Neural cell (in vitro differentiated cells): ENCODE results near the gene TUBG1. TPM values are rescaled to one million over a fixed set of nuclear protein-coding genes. Genes with fewer than 3 reads are reported as not detected.

Experiments used
- H2AFZ ChIP-seq: fragments of 200-600, 300-800 bp; sonication (generic), shearing (Covaris generic); 2 replicates; pipeline ENCODE4 v1.6.0; 2014; ENCODE audit warnings: low read depth, mild to moderate bottlenecking, antibody characterized with exemption, low read length, moderate library complexity
- H3F3A ChIP-seq: fragments of 200-600 bp; shearing (Covaris generic); 2 replicates; pipeline ENCODE4 v1.6.1; 2016; ENCODE audit warnings: mild to moderate bottlenecking, moderate library complexity, mixed read lengths, antibody characterized with exemption, low read length; ENCODE audit not compliant: insufficient read depth, poor library complexity, severe bottlenecking
- H3K27ac ChIP-seq: fragments of 200-600, 300-800 bp; sonication (generic), shearing (Covaris generic); 2 replicates; pipeline ENCODE4 v1.5.1; 2014; ENCODE audit warnings: mild to moderate bottlenecking, low read length, moderate library complexity
- H3K27me3 ChIP-seq: fragments of 300-800, 200-600 bp; sonication (generic), shearing (Covaris generic); 2 replicates; pipeline ENCODE4 v1.6.0; 2014; ENCODE audit warnings: mild to moderate bottlenecking, low read depth, low read length, moderate library complexity; ENCODE audit not compliant: insufficient read depth
- H3K36me3 ChIP-seq: fragments of 300-800, 200-600 bp; sonication (generic), shearing (Covaris generic); 2 replicates; pipeline ENCODE4 v1.5.1; 2014; ENCODE audit warnings: mild to moderate bottlenecking, antibody characterized with exemption, low read length, moderate library complexity; ENCODE audit not compliant: insufficient read depth
- H3K4me2 ChIP-seq: fragments of 300-800, 200-600 bp; sonication (generic), shearing (Covaris generic); 2 replicates; pipeline ENCODE4 v1.6.0; 2014; ENCODE audit warnings: mild to moderate bottlenecking, low read length
- H3K4me3 ChIP-seq: fragments of 300-800, 200-600 bp; sonication (generic), shearing (Covaris generic); 2 replicates; pipeline ENCODE4 v1.5.1; 2014; ENCODE audit warnings: mild to moderate bottlenecking, low read length, moderate library complexity
- H3K79me2 ChIP-seq: fragments of 200-600 bp; shearing (Covaris generic); replicated peaks from 2 replicates; pipeline ENCODE4 v1.6.0; 2014; ENCODE audit warnings: mild to moderate bottlenecking, low read length, moderate library complexity; ENCODE audit not compliant: insufficient read depth
- H3K9ac ChIP-seq: fragments of 300-800, 200-600 bp; sonication (generic), shearing (Covaris generic); 2 replicates; pipeline ENCODE4 v1.6.1; 2016; ENCODE audit warnings: mild to moderate bottlenecking, low read length, mixed read lengths
- H3K9me2 ChIP-seq: fragments of 200-600 bp; shearing (Covaris generic); 2 replicates; pipeline ENCODE4 v1.6.1; 2016; ENCODE audit warnings: mild to moderate bottlenecking, low read length, mixed read lengths; ENCODE audit not compliant: insufficient read depth
- H3K9me3 ChIP-seq: fragments of 200-600, 300-800 bp; sonication (generic), shearing (Covaris generic); 2 replicates; pipeline ENCODE4 v1.6.1; 2016; ENCODE audit warnings: mild to moderate bottlenecking, mixed run types, low read length, moderate library complexity, mixed read lengths
- H4K20me1 ChIP-seq: fragments of 200-600 bp; shearing (Covaris generic); 2 replicates; pipeline ENCODE4 v1.6.1; 2016; ENCODE audit warnings: mild to moderate bottlenecking, mixed run types; ENCODE audit not compliant: insufficient read depth
- CTCF ChIP-seq: fragments of 450-650 bp; IDR thresholded peaks from 2 replicates; pipeline ENCODE4 v1.5.1; 2014; ENCODE audit warnings: antibody characterized with exemption, mild to moderate bottlenecking, moderate library complexity; ENCODE audit not compliant: poor library complexity, severe bottlenecking
- EP300 ChIP-seq: fragments of 450-650 bp; conservative IDR thresholded peaks from 2 replicates; pipeline ENCODE4 v1.6.1; 2014; ENCODE audit warnings: antibody characterized with exemption, mild to moderate bottlenecking, moderate library complexity; ENCODE audit not compliant: poor library complexity, severe bottlenecking
- EZH2 ChIP-seq: fragments of 200-600, 300-800 bp; shearing (Covaris generic), sonication (generic); IDR thresholded peaks from 2 replicates; pipeline ENCODE4 v1.6.1; 2014; ENCODE audit warnings: antibody characterized with exemption, low read length, borderline replicate concordance, mild to moderate bottlenecking; ENCODE audit not compliant: insufficient read depth, poor library complexity, severe bottlenecking
- MXI1 ChIP-seq: fragments of 450-650 bp; conservative IDR thresholded peaks from 2 replicates; pipeline ENCODE4 v1.6.1; 2014; ENCODE audit warnings: antibody characterized with exemption, mild to moderate bottlenecking; ENCODE audit not compliant: poor library complexity, severe bottlenecking
- POLR2AphosphoS5 ChIP-seq: IDR thresholded peaks from 2 replicates; pipeline ENCODE4 v1.6.1; 2012
- RAD21 ChIP-seq: fragments of 450-650 bp; conservative IDR thresholded peaks from 2 replicates; pipeline ENCODE4 v1.6.1; 2014; ENCODE audit warnings: antibody characterized with exemption, mild to moderate bottlenecking, moderate library complexity
- REST ChIP-seq: IDR thresholded peaks from 2 replicates; pipeline ENCODE4 v1.6.1; 2012; ENCODE audit warnings: borderline replicate concordance
- SMC3 ChIP-seq: fragments of 450-650 bp; conservative IDR thresholded peaks from 2 replicates; pipeline ENCODE4 v1.6.1; 2014; ENCODE audit warnings: antibody characterized with exemption, mild to moderate bottlenecking, moderate library complexity; ENCODE audit not compliant: poor library complexity
- TAF1 ChIP-seq: IDR thresholded peaks from 2 replicates; pipeline ENCODE4 v1.6.1; 2012; ENCODE audit warnings: low read depth
- polyA plus RNA-seq: library from polyadenylated mRNA; depleted of rRNA; stranded (reverse); fragments of >200 nt; gene quantifications from 2 replicates; pipeline ENCODE4 v1.2.3, GENCODE V29; 2014

Gene TUBG1
- polyA plus RNA-seq, 1 donor from 2014 or later: 14.2 TPM

GRCh38 chr17:42577140-42577531, 32.3 kb upstream of the TUBG1 start:
- Histone ChIP-seq H3K4me2 (peak overlapping the region; percentile 98), H2AFZ (no peak overlapping the region), H3K27ac (peak overlapping the region; percentile 20), H3K27me3 (no peaks in the 10 kb centered on the region), H3K9me2 (no peaks in the 10 kb centered on the region), H3K79me2 (peaks cover 12% of the 10 kb centered on the region), H3K9ac (peak overlapping the region; percentile 73), H3K9me3 (no peaks in the 10 kb centered on the region), H3F3A (no peaks in the 10 kb centered on the region), H4K20me1 (no peaks in the 10 kb centered on the region), H3K36me3 (peaks cover 7% of the 10 kb centered on the region), H3K4me3 (peak overlapping the region; percentile 93)
- TF ChIP-seq REST (no peak), POLR2AphosphoS5 (no peak), CTCF (no peak), TAF1 (no peak), EZH2 (no peak), EP300 (no peak), RAD21 (no peak), SMC3 (no peak)

DNA sequence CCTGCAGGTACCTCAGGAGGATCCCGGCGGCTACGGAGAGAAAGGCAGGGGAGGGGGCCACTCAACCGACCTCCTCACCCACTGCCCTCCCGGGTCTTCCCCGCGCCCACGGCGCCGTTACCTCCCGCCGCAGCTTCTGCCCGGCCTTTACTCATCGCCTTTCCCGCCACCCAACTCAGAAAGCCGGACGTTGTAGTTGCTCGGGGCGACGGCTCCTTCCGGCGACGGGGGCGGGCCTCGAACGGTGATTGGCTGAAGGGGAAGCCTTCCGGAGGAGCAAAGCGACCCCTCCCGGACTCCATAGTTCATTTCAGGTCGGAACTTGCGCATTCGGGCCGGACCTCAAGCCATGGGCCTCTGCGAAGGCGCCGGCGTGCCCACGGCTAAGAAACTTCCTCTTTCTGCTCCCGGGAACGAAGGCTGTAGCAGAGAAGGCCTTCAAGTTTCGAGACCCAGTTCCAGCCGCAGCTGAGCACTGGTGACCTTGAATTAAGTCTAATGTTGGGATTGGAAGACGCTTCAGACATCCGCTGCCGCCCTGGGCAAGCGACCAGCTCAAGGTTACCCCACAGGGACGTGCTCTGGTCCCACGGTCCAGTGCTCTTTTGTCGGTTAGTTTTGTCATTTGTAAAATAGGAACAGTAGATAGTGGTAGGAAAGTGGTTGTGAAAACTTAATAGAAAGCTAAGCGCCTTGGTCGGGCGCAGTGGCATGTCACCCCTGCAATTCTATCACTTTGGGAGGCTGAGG, 31.8 kb upstream of the TUBG1 start, which contains the start of gene PSMC3IP:
TSS of gene PSMC3IP (minus strand) at position 198 of the 750 bp plus-strand sequence. CDS start at position 155, 43 bp downstream.
- Histone ChIP-seq H3K79me2 (peaks cover 12% of the 10 kb centered on the region), H4K20me1 (no peaks in the 10 kb centered on the region), H3K4me3 (peak within 1 kb of the TSS; percentile 93), H3K27me3 (no peaks in the 10 kb centered on the region), H3F3A (no peaks in the 10 kb centered on the region), H3K27ac (peak within 1 kb of the TSS; percentile 60), H2AFZ (peak within 1 kb of the TSS; percentile 5), H3K9ac (peak within 1 kb of the TSS; percentile 73), H3K36me3 (peaks cover 6% of the 10 kb centered on the region), H3K4me2 (peak within 1 kb of the TSS; percentile 98), H3K9me2 (no peaks in the 10 kb centered on the region), H3K9me3 (no peaks in the 10 kb centered on the region)
- TF ChIP-seq EP300 (peak; percentile 22), EZH2 (no peak), SMC3 (peak; percentile 49), REST (no peak), CTCF (peak; percentile 74), TAF1 (no peak), MXI1 (peak; percentile 86), POLR2AphosphoS5 (peak; percentile 57), RAD21 (peak; percentile 37)
